Neural cell (in vitro differentiated cells): ENCODE data around the gene UVRAG.

Source experiments
- CTCF ChIP-seq: fragments of 450-650 bp; IDR thresholded peaks from 2 replicates; pipeline ENCODE4 v1.5.1; 2014; ENCODE audit warnings: antibody characterized with exemption, mild to moderate bottlenecking, moderate library complexity; ENCODE audit not compliant: poor library complexity, severe bottlenecking
- EP300 ChIP-seq: fragments of 450-650 bp; conservative IDR thresholded peaks from 2 replicates; pipeline ENCODE4 v1.6.1; 2014; ENCODE audit warnings: antibody characterized with exemption, mild to moderate bottlenecking, moderate library complexity; ENCODE audit not compliant: poor library complexity, severe bottlenecking
- EZH2 ChIP-seq: fragments of 200-600, 300-800 bp; shearing (Covaris generic), sonication (generic); IDR thresholded peaks from 2 replicates; pipeline ENCODE4 v1.6.1; 2014; ENCODE audit warnings: antibody characterized with exemption, low read length, borderline replicate concordance, mild to moderate bottlenecking; ENCODE audit not compliant: insufficient read depth, poor library complexity, severe bottlenecking
- MXI1 ChIP-seq: fragments of 450-650 bp; conservative IDR thresholded peaks from 2 replicates; pipeline ENCODE4 v1.6.1; 2014; ENCODE audit warnings: antibody characterized with exemption, mild to moderate bottlenecking; ENCODE audit not compliant: poor library complexity, severe bottlenecking
- POLR2AphosphoS5 ChIP-seq: IDR thresholded peaks from 2 replicates; pipeline ENCODE4 v1.6.1; 2012
- RAD21 ChIP-seq: fragments of 450-650 bp; conservative IDR thresholded peaks from 2 replicates; pipeline ENCODE4 v1.6.1; 2014; ENCODE audit warnings: antibody characterized with exemption, mild to moderate bottlenecking, moderate library complexity
- REST ChIP-seq: IDR thresholded peaks from 2 replicates; pipeline ENCODE4 v1.6.1; 2012; ENCODE audit warnings: borderline replicate concordance

GRCh38 chr11:76147106-76147740 lies 332.2 kb downstream of the UVRAG start:
- TF ChIP-seq CTCF (no peak), REST (no peak), EP300 (no peak), EZH2 (no peak), RAD21 (no peak), MXI1 (no peak), POLR2AphosphoS5 (no peak)
